HL-60 (cell line): ENCODE data around the gene TACC3.

Source experiments
- DNase-seq, 2 experiments: peaks; one replicate each; pipeline ENCODE4 v3.0.0-alpha.2; 2010 to 2020; ENCODE audit warnings: low read depth in 1 of 2, low spot score in 1 of 2
- H3K27ac ChIP-seq: fragments of 250-450 bp; sonication (Bioruptor Pico); replicated peaks from 2 replicates; pipeline ENCODE4 v1.5.1; 2020; ENCODE audit warnings: mild to moderate bottlenecking, moderate library complexity
- H3K27me3 ChIP-seq: fragments of 250-450 bp; sonication (Bioruptor Pico); 2 replicates; pipeline ENCODE4 v1.5.1; 2021; ENCODE audit warnings: mild to moderate bottlenecking, moderate library complexity; ENCODE audit not compliant: insufficient read depth, poor library complexity, severe bottlenecking
- H3K4me3 ChIP-seq: replicated peaks from 2 replicates; pipeline ENCODE4 v1.5.1; 2011; ENCODE audit warnings: mild to moderate bottlenecking, control low read depth, low read length; ENCODE audit not compliant: insufficient read depth
- CTCF ChIP-seq: IDR thresholded peaks from one replicate; pipeline ENCODE4 v1.5.1; 2011; ENCODE audit warnings: low read length, control low read depth, inconsistent platforms; ENCODE audit not compliant: insufficient read depth
- GABPA ChIP-seq: IDR thresholded peaks from 2 replicates; pipeline ENCODE4 v1.6.1; 2012; ENCODE audit warnings: low read depth
- POLR2AphosphoS5 ChIP-seq: IDR thresholded peaks from 2 replicates; pipeline ENCODE4 v1.6.1; 2012; ENCODE audit warnings: low read depth
- REST ChIP-seq: IDR thresholded peaks from 2 replicates; pipeline ENCODE4 v1.6.1; 2012; ENCODE audit warnings: low read depth; ENCODE audit not compliant: insufficient replicate concordance
- SPI1 ChIP-seq: IDR thresholded peaks from 2 replicates; pipeline ENCODE4 v1.6.1; 2012; ENCODE audit warnings: low read depth, mild to moderate bottlenecking, borderline replicate concordance

TACC3 gene

GRCh38 chr4:1745697-1746096, 24.4 kb downstream of the TACC3 start:
- H3K4me3 ChIP-seq: no peak overlapping the region
- no peak overlapping the region for H3K27ac ChIP-seq
- no peaks in the 10 kb centered on the region for H3K27me3 ChIP-seq
- TF ChIP-seq SPI1 (no peak), POLR2AphosphoS5 (no peak; the same call in 1 of the 2 replicates), CTCF (no peak), REST (no peak), GABPA (no peak)
- DNase-seq: no peak

GRCh38 chr4:1746265-1746691, 25.0 kb downstream of the TACC3 start:
- Histone ChIP-seq H3K4me3 (no peak overlapping the region), H3K27ac (no peak overlapping the region), H3K27me3 (no peaks in the 10 kb centered on the region)
- DNase-seq: peak in 1 of 2 experiments; percentile 78
- TF ChIP-seq POLR2AphosphoS5: no peak
- no peak for TF ChIP-seq GABPA
- TF ChIP-seq SPI1: no peak
- peak; percentile 35 for TF ChIP-seq CTCF
- no peak for TF ChIP-seq REST

- Histone ChIP-seq H3K4me3 (no peak overlapping the region), H3K27me3 (no peaks in the 10 kb centered on the region), H3K27ac (no peak overlapping the region)
- no peak for TF ChIP-seq GABPA
- no peak for TF ChIP-seq REST
- no peak for TF ChIP-seq POLR2AphosphoS5
- TF ChIP-seq CTCF: no peak
- TF ChIP-seq SPI1: no peak
- DNase-seq: no peak
Measured at GRCh38 chr4:1746919-1747602, 25.7 kb downstream of the TACC3 start.
